Vagina (tissue), 2 donors: ENCODE measurements around the gene ZSCAN5A. TPM values are rescaled to one million over a fixed set of nuclear protein-coding genes. Genes with fewer than 3 reads are reported as not detected.

Source experiments
- DNase-seq, 2 donors: peaks; one replicate each; pipeline ENCODE4 v3.0.0-alpha.2; 2017; ENCODE audit errors: extremely low spot score in 2 of 2
- H3K27ac ChIP-seq: fragments of 200-600 bp; sonication (generic); one replicate; pipeline ENCODE4 v1.5.1; 2019
- H3K27me3 ChIP-seq: fragments of 200-600 bp; sonication (generic); one replicate; pipeline ENCODE4 v1.5.1; 2019
- H3K36me3 ChIP-seq, 2 donors: fragments of 200-600 bp; sonication (generic); one replicate each; pipeline ENCODE4 v1.5.1; 2017 to 2019
- H3K4me1 ChIP-seq: fragments of 200-600 bp; sonication (generic); one replicate; pipeline ENCODE4 v1.5.1; 2019
- H3K4me3 ChIP-seq, 2 donors: fragments of 200-600 bp; sonication (generic); 1 replicate in 1 of 2; 2 replicates in 1 of 2; pipeline ENCODE4 v1.5.1; 2016 to 2019
- H3K9me3 ChIP-seq: fragments of 200-600 bp; sonication (generic); one replicate; pipeline ENCODE4 v1.5.1; 2019
- POLR2A ChIP-seq, 2 donors: fragments of 450-650 bp; IDR thresholded peaks; one replicate each; pipeline ENCODE4 v1.6.1; 2017; ENCODE audit warnings: antibody characterized with exemption in 2 of 2, mild to moderate bottlenecking in 2 of 2, moderate library complexity in 2 of 2
- POLR2AphosphoS5 ChIP-seq, 2 donors: sonication (generic); formaldehyde crosslinking; IDR thresholded peaks; one replicate each; pipeline ENCODE4 v1.9.0; 2017; ENCODE audit warnings: antibody characterized with exemption in 2 of 2, mild to moderate bottlenecking in 2 of 2, low read depth in 1 of 2; ENCODE audit not compliant: insufficient read depth in 1 of 2
- intact Hi-C: fragments of 100-400 bp; cut with DNase I; formaldehyde crosslinking; loops from one replicate; pipeline ENCODE4 v1.15.1; 2023
- total RNA-seq: library from RNA; depleted of rRNA; stranded (reverse); fragments of >200 nt; gene quantifications from one replicate; pipeline ENCODE4 v1.2.3, GENCODE V29; 2016
- TF ChIP-seq, protein P1 (sequence below), 3 experiments: fragments of 450-650 bp in 2 of 3; fragments of 200-600 bp in 1 of 3; sonication (generic) in 1 of 3; IDR thresholded peaks; one replicate each; pipeline ENCODE4 v1.5.1; 2017 to 2019; ENCODE audit warnings: antibody characterized with exemption in 3 of 3, mild to moderate bottlenecking in 2 of 3, moderate library complexity in 2 of 3

Gene ZSCAN5A
- total RNA-seq, 1 donor from 2014 or later, result 2.7 TPM

DNA sequence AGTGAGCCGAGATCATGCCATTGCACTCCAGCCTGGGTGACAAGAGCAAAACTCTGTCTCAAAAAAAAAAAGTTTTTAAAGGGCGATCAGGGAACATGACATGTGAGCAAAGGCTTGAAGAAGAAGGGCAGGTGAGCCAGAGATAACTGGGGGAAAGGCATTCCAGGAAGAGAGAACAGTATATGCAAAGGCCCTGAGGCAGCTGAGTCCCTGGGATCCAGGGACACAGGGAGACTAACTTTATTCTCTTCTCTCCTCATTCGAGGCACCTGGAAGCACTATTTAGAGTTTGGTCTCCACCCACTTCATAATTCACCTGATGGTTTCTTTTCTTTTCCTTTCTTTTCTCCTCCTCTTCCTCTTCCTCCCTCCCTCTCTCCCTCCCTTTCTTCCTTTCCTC, 17.6 kb downstream of the ZSCAN5A start:
- H3K27me3 ChIP-seq, result no peaks in the 10 kb centered on the region
- no peak for DNase-seq
- H3K9me3 ChIP-seq, result no peaks in the 10 kb centered on the region
- no peaks in the 10 kb centered on the region for H3K4me1 ChIP-seq
- intact Hi-C loops, result no loop called here
- no peak overlapping the region for H3K27ac ChIP-seq
- no peaks in the 10 kb centered on the region for H3K36me3 ChIP-seq
- TF ChIP-seq POLR2AphosphoS5 (IDR thresholded peaks at IDR 0.05; ENCODE audit: insufficient read depth in 1 of 2, low read depth in 1 of 2), result no peak
- TF ChIP-seq, protein P1, sequence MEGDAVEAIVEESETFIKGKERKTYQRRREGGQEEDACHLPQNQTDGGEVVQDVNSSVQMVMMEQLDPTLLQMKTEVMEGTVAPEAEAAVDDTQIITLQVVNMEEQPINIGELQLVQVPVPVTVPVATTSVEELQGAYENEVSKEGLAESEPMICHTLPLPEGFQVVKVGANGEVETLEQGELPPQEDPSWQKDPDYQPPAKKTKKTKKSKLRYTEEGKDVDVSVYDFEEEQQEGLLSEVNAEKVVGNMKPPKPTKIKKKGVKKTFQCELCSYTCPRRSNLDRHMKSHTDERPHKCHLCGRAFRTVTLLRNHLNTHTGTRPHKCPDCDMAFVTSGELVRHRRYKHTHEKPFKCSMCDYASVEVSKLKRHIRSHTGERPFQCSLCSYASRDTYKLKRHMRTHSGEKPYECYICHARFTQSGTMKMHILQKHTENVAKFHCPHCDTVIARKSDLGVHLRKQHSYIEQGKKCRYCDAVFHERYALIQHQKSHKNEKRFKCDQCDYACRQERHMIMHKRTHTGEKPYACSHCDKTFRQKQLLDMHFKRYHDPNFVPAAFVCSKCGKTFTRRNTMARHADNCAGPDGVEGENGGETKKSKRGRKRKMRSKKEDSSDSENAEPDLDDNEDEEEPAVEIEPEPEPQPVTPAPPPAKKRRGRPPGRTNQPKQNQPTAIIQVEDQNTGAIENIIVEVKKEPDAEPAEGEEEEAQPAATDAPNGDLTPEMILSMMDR (IDR thresholded peaks at IDR 0.05), result no peak
- TF ChIP-seq POLR2A (IDR thresholded peaks at IDR 0.05), result no peak
- H3K4me3 ChIP-seq, result no peak overlapping the region

DNA sequence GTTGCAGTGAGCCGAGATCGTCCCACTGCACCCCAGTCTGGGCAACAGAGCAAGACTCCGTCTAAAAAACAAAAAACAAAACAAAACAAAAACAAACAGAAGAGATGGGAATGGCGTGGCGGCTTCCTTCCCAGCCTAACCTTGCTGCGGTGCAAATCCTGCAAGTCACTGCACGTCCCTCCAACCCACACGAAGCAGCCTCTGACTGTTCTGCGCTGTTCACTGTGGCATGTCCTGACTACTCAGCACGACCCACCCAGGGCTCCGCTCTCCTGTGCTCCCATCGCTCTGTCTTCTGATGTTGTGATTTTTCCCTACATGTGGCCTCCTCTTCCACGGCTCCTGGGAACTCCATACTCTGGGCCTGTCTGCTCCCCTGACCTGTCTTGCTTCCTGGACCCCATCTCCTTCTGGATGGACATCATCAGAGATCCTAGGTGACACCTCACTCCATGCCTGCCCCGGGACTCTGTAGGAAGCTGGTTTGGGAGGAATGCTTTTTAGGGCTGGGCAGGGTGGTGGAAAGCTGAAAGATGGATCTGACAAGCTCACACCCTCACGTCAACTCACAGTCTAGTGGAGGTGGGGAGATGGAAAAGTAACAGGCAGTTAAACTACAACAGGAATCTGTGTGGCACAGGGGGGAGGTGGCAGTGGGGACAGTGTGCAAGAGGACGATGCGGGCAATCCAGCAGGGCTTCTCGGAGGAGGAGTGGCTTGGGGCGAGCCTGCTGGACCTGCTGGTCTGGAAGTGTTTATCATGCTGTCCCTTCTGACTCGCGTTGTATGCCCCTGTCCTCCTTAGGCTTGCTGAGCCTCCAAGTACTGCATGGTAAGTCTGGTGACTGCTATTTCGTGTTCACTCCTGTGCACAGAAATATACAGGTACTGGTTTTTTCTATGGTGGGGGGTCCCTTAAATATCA, 18.8 kb downstream of the ZSCAN5A start:
- Histone ChIP-seq H3K4me3 (no peak overlapping the region), H3K27ac (peak overlapping the region; percentile 46), H3K27me3 (no peaks in the 10 kb centered on the region), H3K9me3 (no peaks in the 10 kb centered on the region), H3K36me3 (no peaks in the 10 kb centered on the region), H3K4me1 (no peaks in the 10 kb centered on the region)
- TF ChIP-seq POLR2AphosphoS5 (IDR thresholded peaks at IDR 0.05; ENCODE audit: insufficient read depth in 1 of 2, low read depth in 1 of 2) (no peak), POLR2A (IDR thresholded peaks at IDR 0.05) (no peak)
- TF ChIP-seq, protein P1 (IDR thresholded peaks at IDR 0.05), result no peak
- no peak for DNase-seq
- intact Hi-C loops, result no loop called here

DNA sequence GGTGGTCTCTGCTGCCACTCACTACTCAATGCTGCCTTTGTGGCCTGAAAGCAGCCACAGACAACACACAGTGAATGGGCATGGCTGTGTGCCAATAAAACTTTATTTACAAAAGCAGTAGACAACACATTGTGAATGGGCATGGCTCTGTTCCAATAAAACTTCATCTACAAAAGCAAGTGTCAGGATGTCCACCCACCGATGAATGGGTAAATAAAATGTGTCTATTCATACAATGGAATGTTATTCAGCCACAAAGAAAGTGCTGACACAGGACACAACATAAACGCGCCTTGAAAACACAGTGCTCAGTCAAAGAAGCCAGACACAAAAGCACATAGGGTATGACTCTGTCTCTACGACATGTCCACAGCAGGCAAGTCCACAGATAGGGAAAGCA, 20.1 kb downstream of the ZSCAN5A start:
- no peak overlapping the region for H3K27ac ChIP-seq
- no peaks in the 10 kb centered on the region for H3K4me1 ChIP-seq

DNA sequence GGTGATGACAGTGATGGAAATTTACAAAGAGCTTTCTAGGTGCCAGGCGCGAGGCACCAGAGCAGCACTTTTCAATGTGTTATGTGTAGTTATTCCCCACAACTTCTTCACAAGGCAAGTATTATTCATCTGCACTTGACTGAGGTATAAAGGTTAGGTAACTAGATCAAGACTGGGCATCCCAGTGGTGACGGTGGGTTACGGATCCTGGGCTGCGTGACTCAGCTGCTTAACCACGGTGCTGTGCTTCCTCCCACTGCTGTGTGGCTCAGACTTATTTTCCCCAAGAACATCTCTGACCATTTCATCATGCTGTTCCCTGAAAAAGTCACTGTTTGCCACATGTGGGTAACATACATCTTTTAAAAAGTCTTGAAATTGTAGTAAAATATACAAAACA, 22.8 kb downstream of the ZSCAN5A start:
- no peaks in the 10 kb centered on the region for H3K9me3 ChIP-seq
- H3K4me3 ChIP-seq, result no peak overlapping the region
- no peaks in the 10 kb centered on the region for H3K27me3 ChIP-seq
- no peak for DNase-seq
- TF ChIP-seq POLR2A (IDR thresholded peaks at IDR 0.05) (no peak), POLR2AphosphoS5 (IDR thresholded peaks at IDR 0.05; ENCODE audit: insufficient read depth in 1 of 2, low read depth in 1 of 2) (no peak)
- TF ChIP-seq, protein P1 (IDR thresholded peaks at IDR 0.05), result no peak
- H3K27ac ChIP-seq, result no peak overlapping the region
- H3K4me1 ChIP-seq, result no peaks in the 10 kb centered on the region
- no peaks in the 10 kb centered on the region for H3K36me3 ChIP-seq
- intact Hi-C loops, result no loop called here

More for the DNA sequence above, 20.1 kb downstream of the ZSCAN5A start:
- H3K9me3 ChIP-seq, result no peaks in the 10 kb centered on the region
- TF ChIP-seq POLR2A (IDR thresholded peaks at IDR 0.05) (no peak), POLR2AphosphoS5 (IDR thresholded peaks at IDR 0.05; ENCODE audit: insufficient read depth in 1 of 2, low read depth in 1 of 2) (peak in 1 of 2 donors; percentile 13)
- DNase-seq, result no peak
- no peak overlapping the region for H3K4me3 ChIP-seq
- intact Hi-C loops, result no loop called here
- H3K36me3 ChIP-seq, result no peaks in the 10 kb centered on the region
- H3K27me3 ChIP-seq, result no peaks in the 10 kb centered on the region

DNA sequence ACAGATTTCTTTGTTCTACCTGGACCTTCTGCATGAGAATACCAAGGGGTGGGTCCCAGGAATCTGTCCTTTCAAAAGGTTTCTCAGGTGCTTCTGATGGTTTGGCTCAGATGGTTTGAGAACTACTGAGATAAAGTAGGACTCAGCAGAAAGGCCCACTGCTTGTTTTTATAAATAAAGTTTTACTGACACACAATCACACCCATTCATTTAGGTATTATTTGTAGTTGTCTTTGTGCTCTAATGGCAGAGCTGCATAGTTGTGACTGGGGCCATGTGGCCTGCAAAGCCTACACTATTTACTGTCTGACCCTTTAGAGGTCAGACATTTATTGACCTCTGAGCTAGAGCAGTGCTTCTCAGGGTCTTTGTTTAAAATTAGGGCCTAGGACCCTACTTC, 24.5 kb downstream of the ZSCAN5A start:
- Histone ChIP-seq H3K27me3 (no peaks in the 10 kb centered on the region), H3K27ac (no peak overlapping the region), H3K9me3 (no peaks in the 10 kb centered on the region), H3K36me3 (no peaks in the 10 kb centered on the region), H3K4me1 (no peaks in the 10 kb centered on the region), H3K4me3 (no peak overlapping the region)
- intact Hi-C loops, result no loop called here
- no peak for TF ChIP-seq POLR2A (IDR thresholded peaks at IDR 0.05)
- TF ChIP-seq, protein P1 (IDR thresholded peaks at IDR 0.05), result no peak
- no peak for TF ChIP-seq POLR2AphosphoS5 (IDR thresholded peaks at IDR 0.05; ENCODE audit: insufficient read depth in 1 of 2, low read depth in 1 of 2)
- no peak for DNase-seq
